K562 (cell line): ENCODE results near the gene HSD11B1L. TPM values are rescaled to one million over a fixed set of nuclear protein-coding genes. Genes with fewer than 3 reads are reported as not detected.

Experiments used
- FOXJ2 ChIP-seq: fragments of 200-800 bp; sonication (Bioruptor generic); IDR thresholded peaks from 2 replicates; pipeline ENCODE4 v1.6.1; 2016; ENCODE audit warnings: missing genetic modification characterization, missing compliant biosample characterization
- KLF1 ChIP-seq: fragments of 450-650 bp; IDR thresholded peaks from 2 replicates; pipeline ENCODE4 v1.6.1; 2016; ENCODE audit warnings: missing genetic modification characterization, missing compliant biosample characterization
- L3MBTL2 ChIP-seq: fragments of 450-650 bp; IDR thresholded peaks from 2 replicates; pipeline ENCODE4 v1.6.1; 2016; ENCODE audit warnings: mild to moderate bottlenecking, moderate library complexity
- LEF1 ChIP-seq: fragments of 450-650 bp; IDR thresholded peaks from 2 replicates; pipeline ENCODE4 v1.6.1; 2016; ENCODE audit warnings: mild to moderate bottlenecking
- MCM5 ChIP-seq: fragments of 450-650 bp; IDR thresholded peaks from 2 replicates; pipeline ENCODE4 v1.6.1; 2016; ENCODE audit warnings: low read depth
- MEIS2 ChIP-seq: fragments of 450-650 bp; IDR thresholded peaks from 2 replicates; pipeline ENCODE4 v1.6.1; 2014; ENCODE audit warnings: mild to moderate bottlenecking; ENCODE audit not compliant: partially characterized antibody
- POLR3G ChIP-seq: IDR thresholded peaks from 2 replicates; pipeline ENCODE4 v1.6.1; 2011; ENCODE audit not compliant: insufficient read length, insufficient replicate concordance; ENCODE audit errors: extremely low read depth
- PTTG1 ChIP-seq: fragments of 450-650 bp; IDR thresholded peaks from 2 replicates; pipeline ENCODE4 v1.6.1; 2016; ENCODE audit warnings: low read depth, mild to moderate bottlenecking, missing genetic modification characterization, missing compliant biosample characterization
- TCF7 ChIP-seq: sonication (generic); IDR thresholded peaks from 2 replicates; pipeline ENCODE4 v1.6.1; 2016; ENCODE audit warnings: antibody characterized with exemption, borderline replicate concordance
- THRAP3 ChIP-seq: fragments of 450-650 bp; IDR thresholded peaks from 2 replicates; pipeline ENCODE4 v1.6.1; 2016; ENCODE audit warnings: mild to moderate bottlenecking, inconsistent platforms, borderline replicate concordance
- XRCC4 ChIP-seq: IDR thresholded peaks from one replicate; pipeline ENCODE4 v1.6.1; 2011; ENCODE audit not compliant: insufficient read depth, insufficient read length; ENCODE audit errors: extremely low read depth
- polyA plus RNA-seq, 8 experiments: library from polyadenylated mRNA; depleted of rRNA in 4 of 8; stranded (reverse) in 5 of 8; unstranded in 3 of 8; fragments of >200 nt; fragmentation: Nextera tagmentation in 2 of 8; fragmentation: Illumina TruSeq in 1 of 8; extraction: Ambion mirVana in 2 of 8; extraction: Trizol in 1 of 8; gene quantifications; 2 replicates each; pipeline versions ENCODE4 v1.2.1 to v1.2.3, GENCODE V29; 2011 to 2014; ENCODE audit warnings: inconsistent platforms in 1 of 8, missing spikeins in 1 of 8
- total RNA-seq, 7 experiments: library from RNA; depleted of rRNA in 6 of 7; stranded (reverse); fragments of >200 nt in 6 of 7; fragmentation: Illumina TruSeq in 2 of 7; extraction: Trizol in 2 of 7; gene quantifications; 2 replicates each; pipeline versions ENCODE4 v1.2.1 to v1.2.3, GENCODE V29; 2011 to 2021; ENCODE audit warnings: low replicate concordance in 1 of 7
- TF ChIP-seq, protein P1 (sequence below), 2 experiments: fragments of 450-650 bp in 1 of 2; sonication (generic) in 1 of 2; formaldehyde crosslinking in 1 of 2; IDR thresholded peaks in 1 of 2; conservative IDR thresholded peaks in 1 of 2; 2 replicates each; pipeline versions ENCODE4 v1.6.1 to v1.8.1; 2016 to 2023; ENCODE audit warnings: mild to moderate bottlenecking in 2 of 2, moderate library complexity in 2 of 2, inconsistent platforms in 1 of 2, missing genetic modification reagents in 1 of 2
- TF ChIP-seq, protein P2 (sequence below): sonication (generic); formaldehyde crosslinking; IDR thresholded peaks from 2 replicates; pipeline ENCODE4 v1.5.0; 2020; ENCODE audit warnings: missing genetic modification reagents

Gene HSD11B1L
- total and polyA plus RNA-seq, 9 of the 15 experiments (the other 6 are each of a cell fraction or from before 2014, with no cell fraction given), result 0.31 to 7.7 (median 2.3) TPM

GRCh38 chr19:5683177-5683886 lies 2.5 kb downstream of the HSD11B1L start (continued):
- TF ChIP-seq, protein P1, sequence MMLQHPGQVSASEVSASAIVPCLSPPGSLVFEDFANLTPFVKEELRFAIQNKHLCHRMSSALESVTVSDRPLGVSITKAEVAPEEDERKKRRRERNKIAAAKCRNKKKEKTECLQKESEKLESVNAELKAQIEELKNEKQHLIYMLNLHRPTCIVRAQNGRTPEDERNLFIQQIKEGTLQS (IDR thresholded peaks at IDR 0.05), result 0 out of 2 replicates have a peak, but pooled peaks have one; percentile 12
- TF ChIP-seq, protein P1 (CRISPR knock-in tag; conservative IDR thresholded peaks at IDR 0.05), result no peak
- TF ChIP-seq, protein P2, sequence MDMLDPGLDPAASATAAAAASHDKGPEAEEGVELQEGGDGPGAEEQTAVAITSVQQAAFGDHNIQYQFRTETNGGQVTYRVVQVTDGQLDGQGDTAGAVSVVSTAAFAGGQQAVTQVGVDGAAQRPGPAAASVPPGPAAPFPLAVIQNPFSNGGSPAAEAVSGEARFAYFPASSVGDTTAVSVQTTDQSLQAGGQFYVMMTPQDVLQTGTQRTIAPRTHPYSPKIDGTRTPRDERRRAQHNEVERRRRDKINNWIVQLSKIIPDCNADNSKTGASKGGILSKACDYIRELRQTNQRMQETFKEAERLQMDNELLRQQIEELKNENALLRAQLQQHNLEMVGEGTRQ (CRISPR knock-in tag), result no peak
- TF ChIP-seq MCM5 (no peak), KLF1 (tag) (no peak), L3MBTL2 (0 out of 2 replicates have a peak, but pooled peaks have one; percentile 32), POLR3G (no peak), MEIS2 (peak; percentile 88), LEF1 (no peak), TCF7 (no peak), FOXJ2 (tag) (no peak), PTTG1 (tag) (no peak), XRCC4 (no peak), THRAP3 (no peak)
- TF ChIP-seq, all 486 proteins: peak for 9
